Endodermal cell (in vitro differentiated cells): ENCODE results near the gene MAP3K5. TPM values are rescaled to one million over a fixed set of nuclear protein-coding genes. Genes with fewer than 3 reads are reported as not detected.

Experiments used
- DNase-seq: peaks from one replicate; pipeline ENCODE4 v3.0.0-alpha.2; 2017
- H3K27ac ChIP-seq: 2 replicates; pipeline ENCODE4 v1.5.1; 2013; ENCODE audit warnings: mild to moderate bottlenecking, low read depth, low read length, moderate library complexity
- H3K27me3 ChIP-seq: 2 replicates; pipeline ENCODE4 v1.6.1; 2013; ENCODE audit warnings: mild to moderate bottlenecking, low read length, moderate library complexity; ENCODE audit not compliant: insufficient read depth, control insufficient read depth, poor library complexity, severe bottlenecking
- H3K36me3 ChIP-seq: 2 replicates; pipeline ENCODE4 v1.7.0; 2013; ENCODE audit warnings: mild to moderate bottlenecking, low read length, moderate library complexity; ENCODE audit not compliant: control insufficient read depth, insufficient read depth
- H3K4me1 ChIP-seq: one replicate; pipeline ENCODE4 v1.7.0; 2013; ENCODE audit warnings: low read length; ENCODE audit not compliant: control insufficient read depth, insufficient read depth
- H3K4me3 ChIP-seq: 2 replicates; pipeline ENCODE4 v1.5.1; 2013; ENCODE audit warnings: mild to moderate bottlenecking, low read length, moderate library complexity
- H3K9ac ChIP-seq: 2 replicates; pipeline ENCODE4 v1.6.1; 2013; ENCODE audit warnings: mild to moderate bottlenecking, low read length, moderate library complexity; ENCODE audit not compliant: poor library complexity, severe bottlenecking; ENCODE audit errors: extremely low read depth
- H3K9me3 ChIP-seq: 2 replicates; pipeline ENCODE4 v1.6.1; 2013; ENCODE audit warnings: mild to moderate bottlenecking, low read length, moderate library complexity; ENCODE audit not compliant: control insufficient read depth
- H3K27ac Mint-ChIP-seq: 2 replicates; pipeline ENCODE4 v1.8.0; 2020; ENCODE audit warnings: mixed read lengths
- H3K27me3 Mint-ChIP-seq: 2 replicates; pipeline ENCODE4 v1.8.0; 2021; ENCODE audit warnings: mild to moderate bottlenecking, mixed read lengths; ENCODE audit not compliant: insufficient read depth
- H3K36me3 Mint-ChIP-seq: 2 replicates; pipeline ENCODE4 v1.8.0; 2020; ENCODE audit warnings: low read depth, mixed read lengths
- H3K4me1 Mint-ChIP-seq: 2 replicates; pipeline ENCODE4 v1.8.0; 2020; ENCODE audit warnings: mixed read lengths
- H3K4me3 Mint-ChIP-seq: 2 replicates; pipeline ENCODE4 v1.8.0; 2020; ENCODE audit warnings: mild to moderate bottlenecking, moderate library complexity, mixed read lengths
- H3K9me3 Mint-ChIP-seq: 2 replicates; pipeline ENCODE4 v1.8.0; 2020; ENCODE audit warnings: mild to moderate bottlenecking, mixed read lengths
- CTCF ChIP-seq: fragments of 200-600 bp; sonication (generic); conservative IDR thresholded peaks from 2 replicates; pipeline ENCODE4 v1.5.0; 2021; ENCODE audit warnings: antibody characterized with exemption, mild to moderate bottlenecking
- WGBS, 2 experiments: methylation state at CpG; one replicate each; pipeline versions ENCODE4 v1.1.5 to v1.1.7; 2013; ENCODE audit warnings: missing lambda C conversion rate in 2 of 2, mixed read lengths in 1 of 2; ENCODE audit not compliant: insufficient coverage in 1 of 2, insufficient read length in 1 of 2; 5-methylcytosine and 5-hydroxymethylcytosine counted together
- total RNA-seq, 2 donors: library from RNA; stranded (reverse); fragmentation: NEBNext Ultra II Directional in 1 of 2; extraction: Animal tissue kit (Norgen Biotek cat#: 25700) in 1 of 2; gene quantifications; 2 replicates in 1 of 2; 3 replicates in 1 of 2; pipeline ENCODE4 v1.2.1, GENCODE V29; 2021

The MAP3K5 gene
- total RNA-seq, 2 donors from 2014 or later, result 1.6 to 3.4 TPM

- Histone ChIP-seq H3K4me1 (no peaks in the 10 kb centered on the region), H3K36me3 (no peaks in the 10 kb centered on the region), H3K27ac (no peak overlapping the region), H3K9ac (no peak overlapping the region), H3K4me3 (no peak overlapping the region), H3K9me3 (no peaks in the 10 kb centered on the region), H3K27me3 (no peaks in the 10 kb centered on the region)
- H3K27me3 Mint-ChIP-seq, result no peaks in the 10 kb centered on the region
- no peaks in the 10 kb centered on the region for H3K36me3 Mint-ChIP-seq
- peaks cover 9% of the 10 kb centered on the region for H3K4me1 Mint-ChIP-seq
- no peak overlapping the region for H3K27ac Mint-ChIP-seq
- no peak overlapping the region for H3K4me3 Mint-ChIP-seq
- TF ChIP-seq CTCF, result no peak
- no peaks in the 10 kb centered on the region for H3K9me3 Mint-ChIP-seq
- DNase-seq, result no peak
- 90% methylated on average over 1 of the region's 1 CpG; no CpG with 5 or more reads in 1 of the 2 experiments for WGBS, 2 experiments
These were observed 158.9 kb downstream of the MAP3K5 start for GRCh38 chr6:136633355-136633754.

- no peaks in the 10 kb centered on the region for H3K27me3 Mint-ChIP-seq
- no peaks in the 10 kb centered on the region for H3K9me3 Mint-ChIP-seq
- Histone ChIP-seq H3K9me3 (no peaks in the 10 kb centered on the region), H3K27ac (no peak overlapping the region), H3K4me3 (no peak overlapping the region), H3K36me3 (no peaks in the 10 kb centered on the region), H3K27me3 (no peaks in the 10 kb centered on the region), H3K9ac (no peak overlapping the region), H3K4me1 (no peaks in the 10 kb centered on the region)
- DNase-seq, result no peak
- no peak overlapping the region for H3K4me3 Mint-ChIP-seq
- no peak overlapping the region for H3K27ac Mint-ChIP-seq
- 82 to 95% methylated on average over 3 to 5 of the region's 5 CpGs for whole genome bisulfite sequencing, 2 experiments
- no peaks in the 10 kb centered on the region for H3K36me3 Mint-ChIP-seq
- no peak for TF ChIP-seq CTCF
- peaks cover 14% of the 10 kb centered on the region for H3K4me1 Mint-ChIP-seq
These were observed 163.3 kb downstream of the MAP3K5 start for GRCh38 chr6:136628996-136629395.

- no peak for DNase-seq
- no peaks in the 10 kb centered on the region for H3K36me3 Mint-ChIP-seq
These were observed 165.1 kb downstream of the MAP3K5 start for GRCh38 chr6:136627191-136627590.

More at GRCh38 chr6:136627191-136627590, 165.1 kb downstream of the MAP3K5 start:
- no peak for TF ChIP-seq CTCF
- Histone ChIP-seq H3K9me3 (no peaks in the 10 kb centered on the region), H3K27me3 (no peaks in the 10 kb centered on the region), H3K36me3 (no peaks in the 10 kb centered on the region), H3K27ac (no peak overlapping the region), H3K4me3 (no peak overlapping the region), H3K4me1 (peaks cover 7% of the 10 kb centered on the region), H3K9ac (no peak overlapping the region)
- Mint-ChIP-seq H3K27me3 (peaks cover under 1% of the 10 kb centered on the region), H3K4me1 (peaks cover 27% of the 10 kb centered on the region), H3K4me3 (no peak overlapping the region), H3K27ac (no peak overlapping the region), H3K9me3 (no peaks in the 10 kb centered on the region)
- 93 to 100% methylated on average over 2 to 5 of the region's 5 CpGs for WGBS, 2 experiments
